AG09319 (cell line): ENCODE measurements around the gene SCP2.

ENCODE experiments used
- DNase-seq: peaks from one replicate; pipeline ENCODE4 v3.0.0-alpha.2; 2010; ENCODE audit warnings: low read depth; ENCODE audit errors: extremely low read depth
- TF ChIP-seq, protein P1 (sequence below): IDR thresholded peaks from 2 replicates; pipeline ENCODE4 v1.5.1; 2011; ENCODE audit warnings: low read depth, mild to moderate bottlenecking, inconsistent platforms, low read length, moderate library complexity

The SCP2 gene

DNA sequence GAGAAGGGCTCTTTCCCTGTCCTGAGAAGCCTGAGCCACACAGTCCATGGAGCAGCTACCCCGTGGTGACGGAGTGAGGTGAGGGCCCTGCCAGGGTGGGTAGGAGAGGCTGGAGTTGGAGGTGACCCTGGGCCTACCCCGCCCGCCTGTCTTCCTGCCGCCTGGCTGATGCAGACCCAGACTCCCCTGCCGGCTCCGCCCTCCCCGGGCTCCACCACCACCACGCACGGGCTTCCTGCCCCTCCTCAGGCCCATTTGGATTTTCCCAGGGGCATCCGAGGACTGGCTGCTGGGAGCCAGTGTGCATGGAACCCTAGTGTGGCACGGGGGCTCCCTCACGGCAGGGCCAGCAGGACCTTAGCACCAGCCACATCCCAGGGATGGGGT, 167.4 kb downstream of the SCP2 start:
- no peak for DNase-seq
- TF ChIP-seq, protein P1, sequence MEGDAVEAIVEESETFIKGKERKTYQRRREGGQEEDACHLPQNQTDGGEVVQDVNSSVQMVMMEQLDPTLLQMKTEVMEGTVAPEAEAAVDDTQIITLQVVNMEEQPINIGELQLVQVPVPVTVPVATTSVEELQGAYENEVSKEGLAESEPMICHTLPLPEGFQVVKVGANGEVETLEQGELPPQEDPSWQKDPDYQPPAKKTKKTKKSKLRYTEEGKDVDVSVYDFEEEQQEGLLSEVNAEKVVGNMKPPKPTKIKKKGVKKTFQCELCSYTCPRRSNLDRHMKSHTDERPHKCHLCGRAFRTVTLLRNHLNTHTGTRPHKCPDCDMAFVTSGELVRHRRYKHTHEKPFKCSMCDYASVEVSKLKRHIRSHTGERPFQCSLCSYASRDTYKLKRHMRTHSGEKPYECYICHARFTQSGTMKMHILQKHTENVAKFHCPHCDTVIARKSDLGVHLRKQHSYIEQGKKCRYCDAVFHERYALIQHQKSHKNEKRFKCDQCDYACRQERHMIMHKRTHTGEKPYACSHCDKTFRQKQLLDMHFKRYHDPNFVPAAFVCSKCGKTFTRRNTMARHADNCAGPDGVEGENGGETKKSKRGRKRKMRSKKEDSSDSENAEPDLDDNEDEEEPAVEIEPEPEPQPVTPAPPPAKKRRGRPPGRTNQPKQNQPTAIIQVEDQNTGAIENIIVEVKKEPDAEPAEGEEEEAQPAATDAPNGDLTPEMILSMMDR: no peak
